Adrenal gland (tissue), 12 donors: Measurements from ENCODE around the gene TDRD9. TPM values are rescaled to one million over a fixed set of nuclear protein-coding genes. Genes with fewer than 3 reads are reported as not detected.
A peak's percentile ranks its signal among the peaks of the same experiment; 100 is the strongest.

Source experiments
- DNase-seq, 7 donors: peaks; one replicate each; pipeline ENCODE4 v3.0.0-alpha.2; 2019 to 2020
- H3K27ac ChIP-seq, 5 donors: fragments of 200-600 bp; sonication (generic) in 4 of 5; 1 replicate in 3 of 5; 2 replicates in 2 of 5; pipeline versions ENCODE4 v1.5.1 to v1.8.0; 2016 to 2020; ENCODE audit warnings: mild to moderate bottlenecking in 1 of 5
- H3K27me3 ChIP-seq: fragments of 200-600 bp; 2 replicates; pipeline ENCODE4 v1.8.0; 2021
- H3K36me3 ChIP-seq, 2 donors: fragments of 200-600 bp; replicated peaks in 1 of 2; 1 replicate in 1 of 2; 2 replicates in 1 of 2; pipeline versions ENCODE4 v1.5.1 to v1.8.0; 2018 to 2022
- H3K4me1 ChIP-seq, 2 donors: fragments of 200-600 bp; replicated peaks in 1 of 2; 1 replicate in 1 of 2; 2 replicates in 1 of 2; pipeline versions ENCODE4 v1.5.1 to v1.8.0; 2018 to 2021
- H3K4me3 ChIP-seq, 4 donors: fragments of 200-600 bp; sonication (generic) in 3 of 4; one replicate each; pipeline ENCODE4 v1.5.1; 2016 to 2018
- H3K9me3 ChIP-seq, 3 donors: fragments of 200-600 bp; sonication (generic) in 1 of 3; replicated peaks in 1 of 3; 1 replicate in 2 of 3; 2 replicates in 1 of 3; pipeline versions ENCODE4 v1.5.1 to v1.8.0; 2016 to 2021
- CTCF ChIP-seq, 6 experiments: fragments of 450-650 bp in 4 of 6; fragments of 200-600 bp in 2 of 6; sonication (generic) in 1 of 6; IDR thresholded peaks; 1 replicate in 5 of 6; 2 replicates in 1 of 6; pipeline versions ENCODE4 v1.5.1 to v1.8.0; 2016 to 2021; ENCODE audit warnings: antibody characterized with exemption in 6 of 6, mild to moderate bottlenecking in 2 of 6, moderate library complexity in 1 of 6
- POLR2A ChIP-seq, 2 donors: fragments of 450-650 bp; IDR thresholded peaks; one replicate each; pipeline ENCODE4 v1.6.1; 2017; ENCODE audit warnings: antibody characterized with exemption in 2 of 2, mild to moderate bottlenecking in 2 of 2, moderate library complexity in 1 of 2
- WGBS, 4 donors: extraction: QIAGEN DNeasy Blood & Tissue Kit in 2 of 4; methylation state at CpG; one replicate each; pipeline versions ENCODE4 v1.1.5 to v1.1.7; 2013 to 2017; 5-methylcytosine and 5-hydroxymethylcytosine counted together
- intact Hi-C, 2 donors: fragments of 100-400 bp; cut with DNase I; formaldehyde crosslinking; loops; one replicate each; pipeline versions ENCODE4 v1.14.1 to v1.15.0; 2022 to 2023
- polyA plus RNA-seq, 3 donors: library from polyadenylated mRNA; stranded (reverse); fragments of 200-250 nt in 2 of 3; fragments of 350-450 nt in 1 of 3; fragmentation: Illumina TruSeq in 1 of 3; extraction: RNeasy Lipid Tissue Mini Kit (QIAGEN cat#74804) in 1 of 3; gene quantifications; one replicate each; pipeline ENCODE4 v1.2.3, GENCODE V29; 2013 to 2014
- total RNA-seq, 9 donors: library from RNA; depleted of rRNA in 4 of 9; stranded (reverse); fragments of >200 nt in 4 of 9; fragments of 120-200 nt in 1 of 9; fragmentation: NEBNext Ultra II Directional in 1 of 9; extraction: Animal tissue kit (Norgen Biotek cat#: 25700) in 1 of 9; gene quantifications; one replicate each; pipeline versions ENCODE4 v1.1.0 to v1.2.4, GENCODE V29; 2013 to 2023
- donor health status: healthy with polysubstance abuse.
- donor health status: Bipolar disorder and iron deficiency.
- donor health status: DM: yes; HTN: yes; CAD: no.
- donor health status: DM: no; HTN: no; CAD: no.
- donor health status: DM: no; HTN: no; CAD: no.
- donor health status: DM: yes; HTN: yes; CAD: no.

The TDRD9 gene
- total and polyA plus RNA-seq, 12 donors: 0.06 to 7.8 (median 3.0) TPM

GRCh38 chr14:104084251-104085002, 156.2 kb downstream of the TDRD9 start:
- Histone ChIP-seq H3K9me3 (no peaks in the 10 kb centered on the region), H3K4me3 (no peak overlapping the region), H3K27ac (peak overlapping the region in 1 of 5 donors; percentile 84), H3K4me1 (peaks cover 0 to 5% of the 10 kb centered on the region in 2 donors), H3K36me3 (no peaks in the 10 kb centered on the region), H3K27me3 (no peaks in the 10 kb centered on the region)
- intact Hi-C loops: loop anchor here in 1 of 2 donors (10.0 kb wide), 1 partner anchor 560 kb away; no protein-coding TSS in a partner anchor
- no peak for TF ChIP-seq CTCF (IDR thresholded peaks at IDR 0.05)
- no peak for TF ChIP-seq POLR2A (IDR thresholded peaks at IDR 0.05)
- DNase-seq: peak in 3 of 7 donors; percentile 5 to 20 (median 9)
- WGBS, 4 donors: 58 to 80% (median 70%) methylated on average over 12 to 16 of the region's 16 CpGs

- 6 to 22% (median 9%) methylated on average over 18 to 70 of the region's 70 CpGs; no CpG with 5 or more reads in 1 of the 4 donors for WGBS, 4 donors
- H3K36me3 ChIP-seq: no peaks in the 10 kb centered on the region
- H3K4me1 ChIP-seq: peaks cover 0 to 5% of the 10 kb centered on the region in 2 donors
- H3K9me3 ChIP-seq: no peaks in the 10 kb centered on the region
- H3K27ac ChIP-seq: peak within 1 kb of the TSS in 1 of 5 donors; percentile 84
- peak within 1 kb of the TSS in 1 of 4 donors; percentile 75 for H3K4me3 ChIP-seq
- TF ChIP-seq CTCF (IDR thresholded peaks at IDR 0.05): no peak
- intact Hi-C loops: loop anchor here in 1 of 2 donors (10.0 kb wide), 1 partner anchor 560 kb away; no protein-coding TSS in a partner anchor
- no peaks in the 10 kb centered on the region for H3K27me3 ChIP-seq
- DNase-seq: peak in 5 of 7 donors; percentile 9 to 67 (median 21)
These were observed 157.0 kb downstream of the TDRD9 start, which contains the start of gene ASPG for GRCh38 chr14:104085032-104085888. Gene ASPG, plus strand, starts transcription at chr14:104085700. Its CDS starts 71 bp downstream, at chr14:104085771.

GRCh38 chr14:104085889-104086201, 157.6 kb downstream of the TDRD9 start:
- intact Hi-C loops: loop anchor here in 1 of 2 donors (10.0 kb wide), 1 partner anchor 559 kb away; no protein-coding TSS in a partner anchor
- Histone ChIP-seq H3K36me3 (no peaks in the 10 kb centered on the region), H3K27me3 (no peaks in the 10 kb centered on the region), H3K27ac (no peak overlapping the region), H3K4me1 (peaks cover 0 to 5% of the 10 kb centered on the region in 2 donors), H3K9me3 (no peaks in the 10 kb centered on the region), H3K4me3 (peak overlapping the region in 1 of 4 donors; percentile 75)
- DNase-seq: peak in 1 of 7 donors; percentile 5
- 46 to 86% (median 57%) methylated on average over 1 to 29 of the region's 29 CpGs for WGBS, 4 donors
- no peak for TF ChIP-seq CTCF (IDR thresholded peaks at IDR 0.05)
- no peak for TF ChIP-seq POLR2A (IDR thresholded peaks at IDR 0.05)

- peak in 2 of 7 donors; percentile 9 to 22 for DNase-seq
- intact Hi-C loops: loop anchor here in 1 of 2 donors (10.0 kb wide), 1 partner anchor 559 kb away; no protein-coding TSS in a partner anchor
- no peak overlapping the region for H3K27ac ChIP-seq
These were observed 158.0 kb downstream of the TDRD9 start for GRCh38 chr14:104086210-104086660.

More at GRCh38 chr14:104086210-104086660, 158.0 kb downstream of the TDRD9 start:
- H3K9me3 ChIP-seq: no peaks in the 10 kb centered on the region
- peak overlapping the region in 1 of 4 donors; percentile 75 for H3K4me3 ChIP-seq
- no peaks in the 10 kb centered on the region for H3K27me3 ChIP-seq
- peaks cover 0 to 5% of the 10 kb centered on the region in 2 donors for H3K4me1 ChIP-seq
- WGBS, 4 donors: 70 to 87% (median 84%) methylated on average over 4 to 13 of the region's 13 CpGs
- no peaks in the 10 kb centered on the region for H3K36me3 ChIP-seq
- no peak for TF ChIP-seq POLR2A (IDR thresholded peaks at IDR 0.05)
- no peak for TF ChIP-seq CTCF (IDR thresholded peaks at IDR 0.05)
